OCI-LY7 (cell line): ENCODE results near the gene ZNF70.

ENCODE experiments used
- CTCF ChIP-seq: fragments of 200-600 bp; sonication (generic); conservative IDR thresholded peaks from 2 replicates; pipeline ENCODE4 v1.5.1; 2014; ENCODE audit warnings: mild to moderate bottlenecking, antibody characterized with exemption, low read length, moderate library complexity, mixed read lengths
- EZH2phosphoT487 ChIP-seq: fragments of 200-600 bp; sonication (generic); IDR thresholded peaks from 2 replicates; pipeline ENCODE4 v1.6.1; 2018; ENCODE audit warnings: low read depth, borderline replicate concordance, mild to moderate bottlenecking, mixed run types, antibody characterized with exemption, low read length, moderate library complexity, mixed read lengths

GRCh38 chr22:23722160-23722559, 28.8 kb downstream of the ZNF70 start:
- TF ChIP-seq CTCF (no peak), EZH2phosphoT487 (no peak)
